ENCODE measurements around the gene KCNMA1. TPM values are rescaled to one million over a fixed set of nuclear protein-coding genes. Genes with fewer than 3 reads are reported as not detected.

KCNMA1 gene
- total RNA-seq, 1 experiment from 2014 or later: 143 TPM

DNA sequence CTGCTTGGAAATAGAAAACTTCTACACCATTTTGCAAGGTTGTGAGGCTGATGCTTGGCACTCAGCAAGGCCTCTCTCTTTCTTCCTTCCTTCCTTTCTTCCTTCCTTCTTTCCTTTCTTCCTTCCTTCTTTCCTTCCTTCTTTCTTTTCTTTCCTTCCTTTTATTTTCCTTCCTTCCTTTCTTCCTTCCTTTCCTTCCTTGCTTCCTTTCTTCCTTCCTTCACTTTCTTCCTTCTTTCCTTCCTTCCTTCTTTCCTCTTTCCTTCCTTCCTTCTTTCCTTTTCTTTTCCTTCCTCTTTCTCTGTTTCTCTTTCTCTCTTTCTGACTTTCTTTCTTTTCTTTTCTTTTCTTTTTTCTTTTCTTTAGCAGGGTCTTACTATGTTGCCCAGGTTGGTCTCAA, 460.4 kb downstream of the KCNMA1 start:
- no TSS peak for BruUV-seq (replicated peaks)
- DNase-seq: no peak
- no peaks in the 10 kb centered on the region for H4K20me1 ChIP-seq (ENCODE audit: low read length)
- H3K9me3 ChIP-seq (ENCODE audit: low read length): no peaks in the 10 kb centered on the region
- no peak overlapping the region for H3K4me2 ChIP-seq (ENCODE audit: low read length)
- H3K27ac ChIP-seq (ENCODE audit: low read length): no peak overlapping the region
- peaks cover 40% of the 10 kb centered on the region for H3K4me1 ChIP-seq (ENCODE audit: insufficient read depth, low read length)
- H3K9ac ChIP-seq (ENCODE audit: low read length): no peak overlapping the region
- H3K36me3 ChIP-seq (ENCODE audit: low read depth, low read length): no peaks in the 10 kb centered on the region
- no peaks in the 10 kb centered on the region for H3K79me2 ChIP-seq (ENCODE audit: low read length)
- TF ChIP-seq, protein P1, sequence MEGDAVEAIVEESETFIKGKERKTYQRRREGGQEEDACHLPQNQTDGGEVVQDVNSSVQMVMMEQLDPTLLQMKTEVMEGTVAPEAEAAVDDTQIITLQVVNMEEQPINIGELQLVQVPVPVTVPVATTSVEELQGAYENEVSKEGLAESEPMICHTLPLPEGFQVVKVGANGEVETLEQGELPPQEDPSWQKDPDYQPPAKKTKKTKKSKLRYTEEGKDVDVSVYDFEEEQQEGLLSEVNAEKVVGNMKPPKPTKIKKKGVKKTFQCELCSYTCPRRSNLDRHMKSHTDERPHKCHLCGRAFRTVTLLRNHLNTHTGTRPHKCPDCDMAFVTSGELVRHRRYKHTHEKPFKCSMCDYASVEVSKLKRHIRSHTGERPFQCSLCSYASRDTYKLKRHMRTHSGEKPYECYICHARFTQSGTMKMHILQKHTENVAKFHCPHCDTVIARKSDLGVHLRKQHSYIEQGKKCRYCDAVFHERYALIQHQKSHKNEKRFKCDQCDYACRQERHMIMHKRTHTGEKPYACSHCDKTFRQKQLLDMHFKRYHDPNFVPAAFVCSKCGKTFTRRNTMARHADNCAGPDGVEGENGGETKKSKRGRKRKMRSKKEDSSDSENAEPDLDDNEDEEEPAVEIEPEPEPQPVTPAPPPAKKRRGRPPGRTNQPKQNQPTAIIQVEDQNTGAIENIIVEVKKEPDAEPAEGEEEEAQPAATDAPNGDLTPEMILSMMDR (conservative IDR thresholded peaks at IDR 0.05; ENCODE audit: low read depth, low read length): no peak
- no peak for TF ChIP-seq EZH2phosphoT487 (IDR thresholded peaks at IDR 0.05; ENCODE audit: borderline replicate concordance, low read length)
- TF ChIP-seq EZH2 (IDR thresholded peaks at IDR 0.05; ENCODE audit: low read length, unreplicated experiment): no peak
- ATAC-seq: no peak
- H3K9me2 ChIP-seq (replicated peaks; ENCODE audit: low read length): no peaks in the 10 kb centered on the region
- intact Hi-C loops (cut with micrococcal nuclease): no loop called here
- H3K4me3 ChIP-seq (ENCODE audit: low read length): no peak overlapping the region
- ChIA-PET POLR2A (ENCODE audit: unreplicated experiment) (no interaction called here), CTCF (no interaction called here)
- no peak overlapping the region for H2AFZ ChIP-seq (ENCODE audit: low read length)
- H3K27me3 ChIP-seq (ENCODE audit: low read length): no peaks in the 10 kb centered on the region
- H3F3A ChIP-seq (ENCODE audit: low read length, unreplicated experiment): no peaks in the 10 kb centered on the region

- no peaks in the 10 kb centered on the region for H4K20me1 ChIP-seq (ENCODE audit: low read length)
- no peaks in the 10 kb centered on the region for H3K27me3 ChIP-seq (ENCODE audit: low read length)
- no peak overlapping the region for H2AFZ ChIP-seq (ENCODE audit: low read length)
- ATAC-seq: no peak
- no peaks in the 10 kb centered on the region for H3K79me2 ChIP-seq (ENCODE audit: low read length)
- H3K27ac ChIP-seq (ENCODE audit: low read length): no peak overlapping the region
- ChIA-PET CTCF (interaction anchor here (2.9 kb wide), 2 partner anchors 11 to 216 kb away, joined by 30 to 35 read pairs; no protein-coding TSS in a partner anchor), POLR2A (ENCODE audit: unreplicated experiment) (no interaction called here)
- no peaks in the 10 kb centered on the region for H3F3A ChIP-seq (ENCODE audit: low read length, unreplicated experiment)
- no peaks in the 10 kb centered on the region for H3K9me3 ChIP-seq (ENCODE audit: low read length)
- no peak overlapping the region for H3K4me3 ChIP-seq (ENCODE audit: low read length)
- peaks cover 40% of the 10 kb centered on the region for H3K4me1 ChIP-seq (ENCODE audit: insufficient read depth, low read length)
- DNase-seq: no peak
- no peak overlapping the region for H3K9ac ChIP-seq (ENCODE audit: low read length)
- no peak for TF ChIP-seq EZH2 (IDR thresholded peaks at IDR 0.05; ENCODE audit: low read length, unreplicated experiment)
- TF ChIP-seq, protein P1 (conservative IDR thresholded peaks at IDR 0.05; ENCODE audit: low read depth, low read length): no peak
- no peak for TF ChIP-seq EZH2phosphoT487 (IDR thresholded peaks at IDR 0.05; ENCODE audit: borderline replicate concordance, low read length)
- BruUV-seq (replicated peaks): no TSS peak
- H3K36me3 ChIP-seq (ENCODE audit: low read depth, low read length): no peaks in the 10 kb centered on the region
- no peak overlapping the region for H3K4me2 ChIP-seq (ENCODE audit: low read length)
- intact Hi-C loops (cut with micrococcal nuclease): no loop called here
- no peaks in the 10 kb centered on the region for H3K9me2 ChIP-seq (replicated peaks; ENCODE audit: low read length)
These were observed 461.4 kb downstream of the KCNMA1 start for GRCh38 chr10:77176232-77176631.

GRCh38 chr10:77175631-77176222, 461.9 kb downstream of the KCNMA1 start:
- ChIA-PET POLR2A (ENCODE audit: unreplicated experiment) (no interaction called here), CTCF (interaction anchor here (2.5 to 2.9 kb wide), 3 partner anchors 10 to 536 kb away, joined by 28 to 35 read pairs (median 30); no protein-coding TSS in a partner anchor)
- no peak for DNase-seq
- H3K9ac ChIP-seq (ENCODE audit: low read length): no peak overlapping the region
- ATAC-seq: no peak
- H3K27ac ChIP-seq (ENCODE audit: low read length): no peak overlapping the region
- BruUV-seq (replicated peaks): no TSS peak
- no peak overlapping the region for H3K4me3 ChIP-seq (ENCODE audit: low read length)
- H3K4me2 ChIP-seq (ENCODE audit: low read length): no peak overlapping the region
- H3K9me3 ChIP-seq (ENCODE audit: low read length): no peaks in the 10 kb centered on the region
- peaks cover 34% of the 10 kb centered on the region for H3K4me1 ChIP-seq (ENCODE audit: insufficient read depth, low read length)
- no peaks in the 10 kb centered on the region for H4K20me1 ChIP-seq (ENCODE audit: low read length)
- intact Hi-C loops (cut with micrococcal nuclease): loop anchor here (2.0 kb wide), 2 partner anchors 407 to 535 kb away; no protein-coding TSS in a partner anchor
- H3K79me2 ChIP-seq (ENCODE audit: low read length): no peaks in the 10 kb centered on the region
- no peak overlapping the region for H2AFZ ChIP-seq (ENCODE audit: low read length)
- H3K9me2 ChIP-seq (replicated peaks; ENCODE audit: low read length): no peaks in the 10 kb centered on the region
- H3K36me3 ChIP-seq (ENCODE audit: low read depth, low read length): no peaks in the 10 kb centered on the region
- TF ChIP-seq EZH2phosphoT487 (IDR thresholded peaks at IDR 0.05; ENCODE audit: borderline replicate concordance, low read length) (no peak), EZH2 (IDR thresholded peaks at IDR 0.05; ENCODE audit: low read length, unreplicated experiment) (no peak)
- TF ChIP-seq, protein P1 (conservative IDR thresholded peaks at IDR 0.05; ENCODE audit: low read depth, low read length): no peak
- H3F3A ChIP-seq (ENCODE audit: low read length, unreplicated experiment): no peaks in the 10 kb centered on the region
- H3K27me3 ChIP-seq (ENCODE audit: low read length): no peaks in the 10 kb centered on the region

All from PC-3 (cell line).